Neuronal stem cell (in vitro differentiated cells): Measurements from ENCODE around the gene MAST4.

Experiments used
- DNase-seq: peaks from one replicate; pipeline ENCODE4 v3.0.0-alpha.2; 2013; ENCODE audit warnings: low spot score
- H2AFZ ChIP-seq: one replicate; pipeline ENCODE4 v1.6.1; 2013; ENCODE audit warnings: mild to moderate bottlenecking, low read length, inconsistent platforms
- H2AK5ac ChIP-seq: 2 replicates; pipeline ENCODE4 v1.6.1; 2013; ENCODE audit warnings: low read depth, mild to moderate bottlenecking, inconsistent platforms, low read length, moderate library complexity, mixed read lengths
- H2BK120ac ChIP-seq: 2 replicates; pipeline ENCODE4 v1.6.1; 2013; ENCODE audit warnings: low read depth, mild to moderate bottlenecking, inconsistent platforms, low read length, moderate library complexity, mixed read lengths
- H2BK12ac ChIP-seq: one replicate; pipeline ENCODE4 v1.6.1; 2013; ENCODE audit warnings: low read length, inconsistent platforms
- H2BK15ac ChIP-seq: 2 replicates; pipeline ENCODE4 v1.6.1; 2013; ENCODE audit warnings: mild to moderate bottlenecking, low read length, inconsistent platforms, mixed read lengths
- H2BK5ac ChIP-seq: one replicate; pipeline ENCODE4 v1.6.1; 2013; ENCODE audit warnings: inconsistent platforms, mild to moderate bottlenecking, low read length, moderate library complexity
- H3K14ac ChIP-seq: one replicate; pipeline ENCODE4 v1.6.1; 2013; ENCODE audit warnings: low read length, inconsistent platforms
- H3K18ac ChIP-seq: 2 replicates; pipeline ENCODE4 v1.6.1; 2013; ENCODE audit warnings: low read length, inconsistent platforms
- H3K23ac ChIP-seq: 2 replicates; pipeline ENCODE4 v1.6.1; 2013; ENCODE audit warnings: low read depth, mild to moderate bottlenecking, mixed read lengths, low read length, inconsistent platforms; ENCODE audit not compliant: poor library complexity
- H3K27ac ChIP-seq: replicated peaks from 3 replicates; pipeline ENCODE4 v1.5.1; 2013; ENCODE audit warnings: low read length, inconsistent platforms
- H3K27me3 ChIP-seq, 3 experiments: 2 replicates each; pipeline ENCODE4 v1.6.1; 2013; ENCODE audit warnings: low read length in 3 of 3, mild to moderate bottlenecking in 2 of 3, inconsistent platforms in 1 of 3, low read depth in 1 of 3, mixed read lengths in 1 of 3, moderate library complexity in 1 of 3; ENCODE audit not compliant: control insufficient read depth in 3 of 3, insufficient read depth in 3 of 3
- H3K36me3 ChIP-seq, 2 donors: replicated peaks in 1 of 2; 2 replicates each; pipeline ENCODE4 v1.6.1; 2013; ENCODE audit warnings: low read length in 2 of 2; ENCODE audit not compliant: control insufficient read depth in 2 of 2, insufficient read depth in 2 of 2
- H3K4ac ChIP-seq: 2 replicates; pipeline ENCODE4 v1.6.1; 2013; ENCODE audit warnings: inconsistent platforms, mild to moderate bottlenecking, low read length, moderate library complexity
- H3K4me1 ChIP-seq, 2 donors: 1 replicate in 1 of 2; 2 replicates in 1 of 2; pipeline ENCODE4 v1.6.1; 2013; ENCODE audit warnings: low read length in 2 of 2, low read depth in 1 of 2; ENCODE audit not compliant: control insufficient read depth in 2 of 2, insufficient read depth in 1 of 2
- H3K4me2 ChIP-seq: one replicate; pipeline ENCODE4 v1.6.1; 2013; ENCODE audit warnings: mild to moderate bottlenecking, low read length, inconsistent platforms; ENCODE audit not compliant: insufficient read depth, poor library complexity, severe bottlenecking
- H3K4me3 ChIP-seq, 2 donors: 2 replicates each; pipeline ENCODE4 v1.5.1; 2013; ENCODE audit warnings: low read length in 2 of 2, mild to moderate bottlenecking in 2 of 2, inconsistent platforms in 1 of 2, moderate library complexity in 1 of 2
- H3K79me1 ChIP-seq: one replicate; pipeline ENCODE4 v1.6.1; 2013; ENCODE audit warnings: low read depth, mild to moderate bottlenecking, inconsistent platforms, low read length, moderate library complexity
- H3K9ac ChIP-seq: one replicate; pipeline ENCODE4 v1.6.1; 2013; ENCODE audit warnings: mild to moderate bottlenecking, low read depth, low read length, inconsistent platforms; ENCODE audit not compliant: poor library complexity
- H3K9me3 ChIP-seq, 2 donors: replicated peaks in 1 of 2; 2 replicates each; pipeline versions ENCODE3 to v1.6.1; 2013; ENCODE audit warnings: low read length in 2 of 2, mild to moderate bottlenecking in 2 of 2, inconsistent platforms in 1 of 2, low read depth in 1 of 2, mixed read lengths in 1 of 2, moderate library complexity in 1 of 2; ENCODE audit not compliant: control insufficient read depth in 2 of 2, insufficient read depth in 1 of 2
- H4K8ac ChIP-seq: one replicate; pipeline ENCODE4 v1.6.1; 2013; ENCODE audit warnings: low read depth, mild to moderate bottlenecking, inconsistent platforms, low read length, moderate library complexity
- H4K91ac ChIP-seq: one replicate; pipeline ENCODE4 v1.6.1; 2013; ENCODE audit warnings: low read length, low read depth, mild to moderate bottlenecking, inconsistent platforms; ENCODE audit not compliant: poor library complexity
- WGBS, 2 donors: extraction: QIAGEN DNeasy Blood & Tissue Kit; methylation state at CpG; one replicate each; pipeline ENCODE4 v1.1.7; 2013; ENCODE audit warnings: missing lambda C conversion rate in 2 of 2, mixed read lengths in 1 of 2; ENCODE audit not compliant: insufficient read length in 2 of 2, insufficient replicate concordance in 1 of 2; ENCODE audit errors: extremely low coverage in 2 of 2; 5-methylcytosine and 5-hydroxymethylcytosine counted together

Gene MAST4

DNA sequence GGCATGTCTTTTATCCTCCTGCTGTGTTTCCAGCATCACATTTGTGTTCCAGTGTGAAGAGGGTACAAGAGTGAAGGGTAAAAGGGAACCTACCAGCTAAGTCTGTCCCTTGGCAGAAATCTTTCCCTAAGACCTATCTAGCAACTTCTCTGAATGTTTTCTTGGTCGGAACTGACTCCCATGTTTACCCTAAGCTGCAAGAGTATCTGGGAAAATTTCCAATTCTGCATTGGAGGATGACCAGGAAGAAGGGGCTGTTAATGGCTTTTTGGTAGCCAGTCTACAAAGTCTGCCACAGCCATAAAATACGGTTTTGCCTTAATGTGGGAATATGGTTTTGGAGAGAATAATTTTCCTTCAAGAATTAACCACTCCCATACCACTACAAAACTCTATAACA, 75.1 kb downstream of the MAST4 start:
- H3K4me3 ChIP-seq = no peak overlapping the region

DNA sequence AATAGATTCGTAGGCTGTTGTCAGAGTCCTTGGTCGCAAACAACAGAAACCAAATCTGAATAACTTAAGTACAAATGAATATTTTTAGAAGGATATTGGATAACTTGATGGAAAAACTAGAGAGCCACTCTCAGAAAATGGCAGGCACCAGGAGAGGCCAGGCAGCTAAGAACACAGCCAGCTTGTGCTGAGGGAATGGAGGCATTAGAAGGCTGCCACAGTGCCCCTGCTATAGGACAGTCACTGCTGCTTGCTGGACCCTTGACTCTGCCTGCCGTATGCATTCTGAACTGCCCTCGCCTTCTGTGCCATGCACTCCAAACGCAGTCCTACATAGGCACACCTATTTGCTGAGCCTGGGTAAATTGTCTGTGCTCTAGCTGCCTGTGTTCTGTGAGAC, 78.6 kb downstream of the MAST4 start:
- H4K8ac ChIP-seq = no peak overlapping the region
- no peak overlapping the region for H3K4me2 ChIP-seq
- no peak overlapping the region for H2BK12ac ChIP-seq
- no peak overlapping the region for H2AK5ac ChIP-seq
- H3K4me3 ChIP-seq = no peak overlapping the region
- no peak for DNase-seq
- no peak overlapping the region for H2BK120ac ChIP-seq
- H2BK5ac ChIP-seq = no peak overlapping the region
- H3K9ac ChIP-seq = no peak overlapping the region
- peak overlapping the region; percentile 25 for H3K14ac ChIP-seq
- WGBS, 2 donors = no CpG with 5 or more reads among the region's 5 CpGs
- no peaks in the 10 kb centered on the region for H3K36me3 ChIP-seq
- no peak overlapping the region for H4K91ac ChIP-seq
- no peak overlapping the region for H3K4ac ChIP-seq
- no peak overlapping the region for H2BK15ac ChIP-seq
- H3K9me3 ChIP-seq = no peaks in the 10 kb centered on the region
- H3K79me1 ChIP-seq = no peaks in the 10 kb centered on the region
- H3K27me3 ChIP-seq = no peaks in the 10 kb centered on the region
- no peak overlapping the region for H3K27ac ChIP-seq
- H3K18ac ChIP-seq = peak overlapping the region; percentile 38
- H3K4me1 ChIP-seq = peaks cover 2 to 3% of the 10 kb centered on the region in 2 donors
- no peak overlapping the region for H2AFZ ChIP-seq
- H3K23ac ChIP-seq = no peak overlapping the region

More for the DNA sequence above, 75.1 kb downstream of the MAST4 start:
- Histone ChIP-seq H3K4ac (no peak overlapping the region), H3K79me1 (no peaks in the 10 kb centered on the region), H3K14ac (no peak overlapping the region), H3K9ac (no peak overlapping the region), H2BK15ac (no peak overlapping the region), H3K18ac (no peak overlapping the region), H2BK5ac (no peak overlapping the region), H3K9me3 (no peaks in the 10 kb centered on the region), H2BK120ac (no peak overlapping the region), H4K8ac (no peak overlapping the region), H3K27ac (no peak overlapping the region), H2AK5ac (no peak overlapping the region), H3K4me1 (peaks cover 0 to 3% of the 10 kb centered on the region in 2 donors), H2AFZ (no peak overlapping the region), H3K27me3 (no peaks in the 10 kb centered on the region), H4K91ac (no peak overlapping the region), H3K36me3 (no peaks in the 10 kb centered on the region), H3K23ac (no peak overlapping the region), H2BK12ac (no peak overlapping the region), H3K4me2 (no peak overlapping the region)
- WGBS, 2 donors = no CpG with 5 or more reads among the region's 2 CpGs
- DNase-seq = no peak

DNA sequence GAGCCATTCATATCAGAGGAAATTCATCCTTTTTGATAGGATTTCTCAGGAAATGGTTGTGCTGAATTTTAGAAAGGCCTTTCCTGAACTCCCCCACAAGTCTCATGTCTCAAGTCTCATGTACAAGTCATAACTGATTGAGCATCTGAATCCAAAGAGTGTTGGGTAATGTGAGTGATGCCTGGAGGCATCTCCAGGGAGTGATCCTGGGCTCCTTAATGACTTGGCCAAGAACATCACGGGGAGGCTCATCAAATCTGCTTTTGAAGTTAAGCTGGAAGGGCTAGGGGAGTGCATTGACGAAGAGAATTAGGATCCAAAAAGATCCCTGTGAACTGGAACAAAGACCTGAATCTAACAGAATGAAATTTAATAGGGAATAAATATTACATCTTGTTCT, 79.2 kb downstream of the MAST4 start:
- Histone ChIP-seq H2BK12ac (no peak overlapping the region), H3K23ac (no peak overlapping the region), H3K9ac (no peak overlapping the region), H3K18ac (no peak overlapping the region), H4K8ac (no peak overlapping the region), H2BK120ac (no peak overlapping the region), H3K4me1 (peaks cover 3 to 4% of the 10 kb centered on the region in 2 donors), H2BK5ac (no peak overlapping the region), H3K36me3 (no peaks in the 10 kb centered on the region), H2BK15ac (no peak overlapping the region), H2AFZ (no peak overlapping the region), H4K91ac (no peak overlapping the region), H3K4me2 (no peak overlapping the region), H3K4me3 (no peak overlapping the region), H2AK5ac (no peak overlapping the region), H3K4ac (no peak overlapping the region), H3K27me3 (no peaks in the 10 kb centered on the region), H3K9me3 (no peaks in the 10 kb centered on the region), H3K79me1 (no peaks in the 10 kb centered on the region), H3K14ac (no peak overlapping the region), H3K27ac (no peak overlapping the region)
- no CpG with 5 or more reads among the region's 2 CpGs for WGBS, 2 donors
- DNase-seq = no peak

DNA sequence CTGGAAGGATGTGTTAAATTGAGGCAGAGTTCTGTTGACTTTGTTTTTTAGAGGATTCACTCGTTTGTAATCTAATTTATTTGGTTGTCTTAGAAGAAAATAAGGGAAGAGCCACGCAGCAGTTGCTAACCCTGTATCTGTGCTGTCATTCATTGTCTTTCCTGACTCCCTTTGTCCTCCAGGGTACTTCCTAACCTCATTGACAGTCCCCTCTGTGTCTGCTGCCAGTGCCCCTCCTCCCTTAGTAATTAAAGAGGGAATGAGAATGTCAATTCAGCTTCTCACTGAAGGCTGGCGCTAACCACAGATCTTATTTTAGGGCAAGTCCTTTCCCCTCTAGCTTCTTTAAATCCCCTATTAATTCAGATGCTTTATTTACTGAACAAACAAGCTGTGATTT, 84.0 kb downstream of the MAST4 start:
- Histone ChIP-seq H3K4me1 (peaks cover 9 to 10% of the 10 kb centered on the region in 2 donors), H2AK5ac (no peak overlapping the region), H3K27me3 (no peaks in the 10 kb centered on the region), H2BK5ac (no peak overlapping the region), H3K14ac (no peak overlapping the region), H4K91ac (no peak overlapping the region), H3K18ac (no peak overlapping the region), H3K27ac (peak overlapping the region; percentile 41), H3K23ac (no peak overlapping the region), H2AFZ (peak overlapping the region; percentile 36), H3K4me2 (no peak overlapping the region), H2BK12ac (no peak overlapping the region), H3K9ac (no peak overlapping the region), H2BK15ac (no peak overlapping the region), H3K4ac (no peak overlapping the region), H2BK120ac (no peak overlapping the region), H4K8ac (no peak overlapping the region), H3K36me3 (no peaks in the 10 kb centered on the region), H3K9me3 (no peaks in the 10 kb centered on the region), H3K4me3 (no peak overlapping the region), H3K79me1 (no peaks in the 10 kb centered on the region)
- peak; percentile 48 for DNase-seq
- no CpG with 5 or more reads among the region's 3 CpGs for WGBS, 2 donors
